Neural crest cell (in vitro differentiated cells): ENCODE measurements around the gene MLYCD. TPM values are rescaled to one million over a fixed set of nuclear protein-coding genes. Genes with fewer than 3 reads are reported as not detected.

Source experiments
- DNase-seq: peaks from one replicate; pipeline ENCODE4 v3.0.0; 2021; ENCODE audit warnings: low read depth, mixed read lengths, low spot score
- H3K27ac Mint-ChIP-seq: one replicate; pipeline ENCODE4 v1.8.0; 2021; ENCODE audit warnings: mild to moderate bottlenecking, mixed read lengths; ENCODE audit not compliant: unreplicated experiment
- H3K27me3 Mint-ChIP-seq: 2 replicates; pipeline ENCODE4 v1.8.0; 2021; ENCODE audit warnings: low read depth, mild to moderate bottlenecking, mixed read lengths
- H3K36me3 Mint-ChIP-seq: 2 replicates; pipeline ENCODE4 v1.8.0; 2021; ENCODE audit warnings: low read depth, mild to moderate bottlenecking, mixed read lengths
- H3K4me1 Mint-ChIP-seq: 2 replicates; pipeline ENCODE4 v1.8.0; 2021; ENCODE audit warnings: mixed read lengths
- H3K4me3 Mint-ChIP-seq: one replicate; pipeline ENCODE4 v1.8.0; 2021; ENCODE audit warnings: mild to moderate bottlenecking, mixed read lengths
- H3K9me3 Mint-ChIP-seq: 2 replicates; pipeline ENCODE4 v1.8.0; 2021; ENCODE audit warnings: mixed read lengths
- total RNA-seq: library from RNA; stranded (reverse); gene quantifications from 2 replicates; pipeline ENCODE4 v1.2.1, GENCODE V29; 2021
- TF ChIP-seq, protein P1 (sequence below): fragments of 200-600 bp; sonication (generic); conservative IDR thresholded peaks from 2 replicates; pipeline ENCODE4 v1.5.0; 2021; ENCODE audit warnings: antibody characterized with exemption, mild to moderate bottlenecking

Gene MLYCD
- total RNA-seq, 1 donor from 2014 or later, result 5.2 TPM

DNA sequence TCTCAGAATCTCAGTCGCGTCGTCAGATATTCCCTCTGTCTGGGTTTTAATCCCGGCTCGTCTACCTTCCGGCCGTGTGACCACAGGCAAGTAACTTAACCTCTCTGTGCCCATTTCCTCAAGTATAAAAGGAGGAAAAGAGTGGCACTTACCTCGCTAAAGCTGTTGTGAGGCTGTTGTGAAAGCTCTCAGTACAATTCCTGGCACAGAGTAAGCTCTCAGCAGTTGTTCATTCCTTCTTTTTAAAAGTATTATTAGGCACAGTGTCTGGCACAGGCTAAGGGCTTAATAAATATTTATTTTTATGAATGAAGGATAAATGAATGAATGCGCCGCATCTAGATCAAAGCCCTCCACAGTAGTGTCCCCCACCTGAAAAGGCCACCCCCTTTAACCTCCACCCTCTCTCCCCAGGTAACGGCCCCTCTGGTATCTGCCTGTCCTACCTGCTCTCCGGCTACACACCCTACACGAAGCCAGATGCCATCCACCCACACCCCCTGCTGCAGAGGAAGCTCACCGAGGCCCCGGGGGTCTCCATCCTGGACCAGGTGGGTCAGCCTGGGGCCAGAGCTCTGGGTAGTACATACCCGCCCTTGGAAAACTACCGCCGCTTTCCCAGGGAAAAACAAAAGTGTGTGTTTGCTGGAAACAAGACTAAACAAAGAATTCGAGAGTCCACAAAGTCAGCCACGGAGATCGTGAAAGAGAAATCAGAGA, 60.1 kb downstream of the MLYCD start:
- no peaks in the 10 kb centered on the region for H3K9me3 Mint-ChIP-seq
- H3K27me3 Mint-ChIP-seq, result peaks cover 7% of the 10 kb centered on the region
- TF ChIP-seq, protein P1, sequence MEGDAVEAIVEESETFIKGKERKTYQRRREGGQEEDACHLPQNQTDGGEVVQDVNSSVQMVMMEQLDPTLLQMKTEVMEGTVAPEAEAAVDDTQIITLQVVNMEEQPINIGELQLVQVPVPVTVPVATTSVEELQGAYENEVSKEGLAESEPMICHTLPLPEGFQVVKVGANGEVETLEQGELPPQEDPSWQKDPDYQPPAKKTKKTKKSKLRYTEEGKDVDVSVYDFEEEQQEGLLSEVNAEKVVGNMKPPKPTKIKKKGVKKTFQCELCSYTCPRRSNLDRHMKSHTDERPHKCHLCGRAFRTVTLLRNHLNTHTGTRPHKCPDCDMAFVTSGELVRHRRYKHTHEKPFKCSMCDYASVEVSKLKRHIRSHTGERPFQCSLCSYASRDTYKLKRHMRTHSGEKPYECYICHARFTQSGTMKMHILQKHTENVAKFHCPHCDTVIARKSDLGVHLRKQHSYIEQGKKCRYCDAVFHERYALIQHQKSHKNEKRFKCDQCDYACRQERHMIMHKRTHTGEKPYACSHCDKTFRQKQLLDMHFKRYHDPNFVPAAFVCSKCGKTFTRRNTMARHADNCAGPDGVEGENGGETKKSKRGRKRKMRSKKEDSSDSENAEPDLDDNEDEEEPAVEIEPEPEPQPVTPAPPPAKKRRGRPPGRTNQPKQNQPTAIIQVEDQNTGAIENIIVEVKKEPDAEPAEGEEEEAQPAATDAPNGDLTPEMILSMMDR, result no peak
- no peak overlapping the region for H3K4me3 Mint-ChIP-seq
- peaks cover 6% of the 10 kb centered on the region for H3K4me1 Mint-ChIP-seq
- no peaks in the 10 kb centered on the region for H3K36me3 Mint-ChIP-seq
- no peak for DNase-seq
- H3K27ac Mint-ChIP-seq, result no peak overlapping the region

DNA sequence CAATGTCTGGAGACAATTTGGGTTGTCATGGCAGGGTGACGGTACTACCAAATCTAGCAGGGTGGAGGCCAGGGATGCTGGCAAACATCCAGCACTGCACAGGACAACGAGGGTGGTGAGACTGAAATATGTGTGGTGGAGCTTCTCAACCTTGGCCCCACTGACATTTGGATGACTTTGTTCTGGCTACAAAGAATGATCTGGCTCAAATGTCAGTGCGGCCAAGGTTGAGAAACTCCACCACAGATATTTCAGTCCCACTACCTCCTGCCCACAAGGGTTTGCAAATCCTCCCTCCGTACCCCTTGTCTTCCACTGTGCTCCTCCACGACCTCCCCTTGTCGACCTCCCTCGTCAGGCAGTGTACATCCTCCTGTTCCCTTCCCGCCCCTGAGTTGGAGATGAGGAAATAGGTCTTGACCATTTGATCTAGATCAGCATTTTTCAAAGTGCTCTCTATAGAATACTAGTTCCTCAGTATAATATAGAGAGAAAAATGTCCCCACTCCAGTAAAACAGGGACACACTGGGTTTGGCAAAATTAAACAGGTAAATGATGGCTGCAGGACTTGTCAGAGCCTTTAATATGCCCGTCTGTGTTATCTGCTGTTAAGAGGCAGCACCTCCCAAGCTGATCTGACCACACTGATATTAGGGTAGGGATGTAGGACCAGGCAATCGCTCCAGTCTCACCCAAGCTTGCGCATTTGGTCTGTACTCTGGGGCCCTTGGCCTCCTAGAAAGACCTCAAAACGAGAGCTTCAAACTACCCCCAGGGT, 60.9 kb downstream of the MLYCD start:
- TF ChIP-seq, protein P1, result no peak
- Mint-ChIP-seq H3K36me3 (no peaks in the 10 kb centered on the region), H3K27ac (no peak overlapping the region), H3K9me3 (no peaks in the 10 kb centered on the region), H3K4me1 (no peaks in the 10 kb centered on the region), H3K4me3 (no peak overlapping the region), H3K27me3 (no peaks in the 10 kb centered on the region)
- DNase-seq, result no peak

DNA sequence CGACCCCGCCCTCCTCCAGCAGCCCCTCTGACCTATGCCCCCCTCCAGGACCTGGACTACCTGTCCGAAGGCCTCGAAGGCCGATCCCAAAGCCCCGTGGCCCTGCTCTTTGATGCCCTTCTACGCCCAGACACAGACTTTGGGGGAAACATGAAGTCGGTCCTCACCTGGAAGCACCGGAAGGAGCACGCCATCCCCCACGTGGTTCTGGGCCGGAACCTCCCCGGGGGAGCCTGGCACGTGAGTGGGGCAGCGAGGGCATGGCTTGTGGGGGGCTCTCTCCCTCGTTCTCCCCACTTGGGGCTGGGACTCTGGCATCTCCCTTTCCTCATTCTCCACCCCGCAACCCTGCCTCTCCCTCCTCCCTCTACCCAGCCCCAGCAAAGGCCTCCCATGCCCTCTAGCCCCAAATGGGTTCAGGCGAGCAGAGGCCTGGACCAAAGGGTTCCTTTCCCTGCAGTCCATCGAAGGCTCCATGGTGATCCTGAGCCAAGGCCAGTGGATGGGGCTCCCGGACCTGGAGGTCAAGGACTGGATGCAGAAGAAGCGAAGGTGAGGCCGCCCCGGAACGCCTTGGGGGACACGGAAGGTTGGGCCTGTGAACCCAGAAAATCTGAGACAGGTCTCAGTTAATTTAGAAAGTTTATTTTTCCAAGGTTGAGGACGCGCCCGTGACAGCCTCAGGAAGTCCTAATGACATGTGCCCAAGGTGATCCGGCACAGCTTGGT, 61.8 kb downstream of the MLYCD start:
- H3K9me3 Mint-ChIP-seq, result no peaks in the 10 kb centered on the region
- no peaks in the 10 kb centered on the region for H3K4me1 Mint-ChIP-seq
- no peaks in the 10 kb centered on the region for H3K27me3 Mint-ChIP-seq
- TF ChIP-seq, protein P1, result no peak
- no peak overlapping the region for H3K27ac Mint-ChIP-seq
- DNase-seq, result no peak
- H3K4me3 Mint-ChIP-seq, result no peak overlapping the region
- H3K36me3 Mint-ChIP-seq, result no peaks in the 10 kb centered on the region

DNA sequence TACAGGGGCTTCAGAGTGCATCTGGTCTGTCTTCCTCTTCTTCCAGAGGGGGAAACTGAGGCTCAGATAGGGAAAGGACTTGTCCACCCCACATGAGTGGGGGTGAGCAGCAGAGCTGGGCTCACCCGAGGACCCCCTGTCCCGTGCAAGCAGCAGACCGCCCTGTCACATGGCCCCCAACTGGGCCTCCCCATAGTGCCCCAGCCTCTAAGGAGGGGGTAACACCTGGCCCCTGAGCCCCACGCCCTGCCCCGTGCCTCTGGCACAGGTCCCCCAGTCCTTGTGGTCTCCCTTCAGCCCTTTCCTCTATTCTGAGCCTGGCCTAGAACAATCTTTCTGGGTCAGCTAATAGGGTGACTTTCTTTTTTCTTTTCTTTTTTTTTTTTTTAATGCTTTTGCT, 62.7 kb downstream of the MLYCD start:
- TF ChIP-seq, protein P1, result no peak
- Mint-ChIP-seq H3K27ac (no peak overlapping the region), H3K4me3 (no peak overlapping the region), H3K36me3 (no peaks in the 10 kb centered on the region), H3K9me3 (no peaks in the 10 kb centered on the region), H3K4me1 (no peaks in the 10 kb centered on the region), H3K27me3 (no peaks in the 10 kb centered on the region)
- no peak for DNase-seq

DNA sequence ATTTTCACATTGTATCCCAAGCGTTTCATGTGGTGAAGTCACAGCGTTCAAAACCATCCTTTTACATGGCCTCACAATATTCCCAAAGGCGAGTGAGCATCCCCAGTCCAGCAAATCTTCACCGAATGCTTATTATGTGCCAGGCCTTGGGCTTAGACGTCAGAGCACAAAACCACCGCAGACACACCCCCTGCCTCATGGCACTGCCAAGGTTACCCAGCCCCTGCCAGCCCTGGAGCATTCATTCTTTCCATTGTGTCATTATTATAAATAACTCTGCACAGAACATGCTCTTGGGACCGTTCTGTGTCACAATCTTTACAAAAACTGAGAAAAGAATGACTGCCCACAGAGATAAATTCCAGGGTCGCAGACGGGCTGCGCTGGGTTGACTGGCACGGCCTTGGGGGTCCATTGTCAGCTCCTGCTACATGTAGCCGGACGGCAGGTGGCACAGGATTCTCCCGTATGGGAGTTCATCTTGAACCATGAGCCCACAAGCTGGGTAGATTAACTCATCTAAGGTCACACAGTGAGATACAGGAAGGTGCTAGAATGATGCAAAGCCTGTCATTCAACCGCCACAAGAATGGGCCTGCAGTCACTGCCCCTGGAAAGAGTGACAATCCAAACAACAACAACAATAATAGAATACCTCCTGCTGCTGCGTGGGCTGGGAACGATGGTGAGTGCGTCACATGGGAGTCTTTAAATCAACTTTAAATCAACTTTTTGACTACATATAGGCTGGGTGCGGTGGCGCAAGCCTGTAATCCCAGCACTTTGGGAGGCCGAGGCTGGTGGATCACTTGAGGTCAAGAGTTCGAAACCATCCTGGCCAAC, 64.6 kb downstream of the MLYCD start:
- H3K4me1 Mint-ChIP-seq, result no peaks in the 10 kb centered on the region
- no peaks in the 10 kb centered on the region for H3K9me3 Mint-ChIP-seq
- no peak overlapping the region for H3K4me3 Mint-ChIP-seq
- no peaks in the 10 kb centered on the region for H3K27me3 Mint-ChIP-seq
- TF ChIP-seq, protein P1, result no peak
- H3K27ac Mint-ChIP-seq, result no peak overlapping the region
- DNase-seq, result no peak
- no peaks in the 10 kb centered on the region for H3K36me3 Mint-ChIP-seq
